ENCODE results near the gene GPR173.
A peak's percentile ranks its signal among the peaks of the same experiment; 100 is the strongest.

GPR173 gene

GRCh38 chrX:53075011-53075410 is 26.4 kb downstream of the GPR173 start:
- TF ChIP-seq CTCF (IDR thresholded peaks at IDR 0.05; ENCODE audit: low read depth, low read length, missing control alignments), result no peak
- H3K4me3 ChIP-seq (replicated peaks; ENCODE audit: low read depth, low read length), result no peak overlapping the region
- no peak for DNase-seq (ENCODE audit: extremely low read depth, low read depth)

- DNase-seq (ENCODE audit: extremely low read depth, low read depth), result no peak
- H3K4me3 ChIP-seq (replicated peaks; ENCODE audit: low read depth, low read length), result no peak overlapping the region
- no peak for TF ChIP-seq CTCF (IDR thresholded peaks at IDR 0.05; ENCODE audit: low read depth, low read length, missing control alignments)
Measured at GRCh38 chrX:53076671-53077070, 28.1 kb downstream of the GPR173 start.

GRCh38 chrX:53077207-53078197 is 28.9 kb downstream of the GPR173 start:
- no peak for DNase-seq (ENCODE audit: extremely low read depth, low read depth)
- H3K4me3 ChIP-seq (replicated peaks; ENCODE audit: low read depth, low read length), result no peak overlapping the region
- TF ChIP-seq CTCF (IDR thresholded peaks at IDR 0.05; ENCODE audit: low read depth, low read length, missing control alignments), result no peak

GRCh38 chrX:53078943-53079342 is 30.4 kb downstream of the GPR173 start:
- no peak for DNase-seq (ENCODE audit: extremely low read depth, low read depth)
- H3K4me3 ChIP-seq (replicated peaks; ENCODE audit: low read depth, low read length), result no peak overlapping the region
- no peak for TF ChIP-seq CTCF (IDR thresholded peaks at IDR 0.05; ENCODE audit: low read depth, low read length, missing control alignments)

- DNase-seq (ENCODE audit: extremely low read depth, low read depth), result no peak
- no peak for TF ChIP-seq CTCF (IDR thresholded peaks at IDR 0.05; ENCODE audit: low read depth, low read length, missing control alignments)
- no peak overlapping the region for H3K4me3 ChIP-seq (replicated peaks; ENCODE audit: low read depth, low read length)
Measured at GRCh38 chrX:53080628-53081580, 32.3 kb downstream of the GPR173 start.

- DNase-seq (ENCODE audit: extremely low read depth, low read depth), result peak; percentile 81
Measured at GRCh38 chrX:53081925-53082772, 33.6 kb downstream of the GPR173 start, which contains the start of gene TSPYL2. TSPYL2 (plus strand) TSS chrX:53082367; CDS start chrX:53082499, 132 bp downstream.

More at GRCh38 chrX:53081925-53082772, 33.6 kb downstream of the GPR173 start, which contains the start of gene TSPYL2:
- H3K4me3 ChIP-seq (replicated peaks; ENCODE audit: low read depth, low read length), result peak within 1 kb of the TSS; percentile 70
- TF ChIP-seq CTCF (IDR thresholded peaks at IDR 0.05; ENCODE audit: low read depth, low read length, missing control alignments), result no peak
